T-helper 2 cell treated with Interferon-gamma antibody and Interleukin-4, amounts not matched to agents 100 ng/mL and 5 ng/mL, for 36 hours (primary cell): ENCODE measurements around the gene MTO1. TPM values are rescaled to one million over a fixed set of nuclear protein-coding genes. Genes with fewer than 3 reads are reported as not detected.
"Not testable (repeated sequence)": the region's sequence is repeated elsewhere in the genome, so short reads cannot be mapped to it uniquely, and the experiment has no call there.

Source experiments
- intact Hi-C: fragments of 100-400 bp; cut with micrococcal nuclease; formaldehyde crosslinking; loops from one replicate; pipeline ENCODE4 v1.15.1; 2023
- total RNA-seq: library from RNA; stranded (reverse); gene quantifications from 2 replicates; pipeline ENCODE4 v1.2.3, GENCODE V29; 2022

The MTO1 gene
- total RNA-seq, 1 donor from 2014 or later = 48.0 TPM

DNA sequence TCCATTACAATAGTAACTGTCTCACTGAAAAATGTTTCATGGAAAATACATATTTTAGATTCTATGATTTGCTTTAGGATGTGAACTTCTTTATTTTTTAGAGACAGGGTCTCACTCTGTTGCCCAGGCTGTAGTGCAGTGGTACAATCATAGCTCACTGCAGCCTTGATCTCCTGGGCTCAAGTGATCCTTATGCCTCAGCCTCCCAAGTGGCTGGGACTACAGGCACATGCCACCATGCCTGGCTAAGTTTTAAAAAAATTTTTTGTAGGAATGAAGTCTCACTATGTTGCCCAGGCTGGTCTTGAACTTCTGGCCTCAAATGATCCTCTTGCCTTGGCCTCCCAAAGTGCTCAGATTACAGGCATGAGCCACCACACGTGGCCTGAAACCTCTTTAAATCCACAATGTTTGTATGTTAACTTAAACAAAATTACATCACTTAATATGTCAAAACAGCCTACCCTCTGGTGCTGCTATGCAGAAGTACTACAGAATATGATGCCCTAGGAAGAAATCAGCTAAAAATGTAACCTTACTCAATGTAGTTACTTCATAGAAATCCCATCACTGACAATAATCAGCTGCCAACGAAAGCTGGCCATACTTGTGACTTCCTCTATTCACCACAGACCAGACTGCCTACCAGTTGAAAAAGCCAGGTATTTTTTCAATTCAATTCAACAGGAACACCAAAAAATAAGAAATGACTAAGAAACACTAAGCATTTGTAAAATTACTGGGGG is 41.7 kb downstream of the MTO1 start:
- intact Hi-C loops = no loop called here

DNA sequence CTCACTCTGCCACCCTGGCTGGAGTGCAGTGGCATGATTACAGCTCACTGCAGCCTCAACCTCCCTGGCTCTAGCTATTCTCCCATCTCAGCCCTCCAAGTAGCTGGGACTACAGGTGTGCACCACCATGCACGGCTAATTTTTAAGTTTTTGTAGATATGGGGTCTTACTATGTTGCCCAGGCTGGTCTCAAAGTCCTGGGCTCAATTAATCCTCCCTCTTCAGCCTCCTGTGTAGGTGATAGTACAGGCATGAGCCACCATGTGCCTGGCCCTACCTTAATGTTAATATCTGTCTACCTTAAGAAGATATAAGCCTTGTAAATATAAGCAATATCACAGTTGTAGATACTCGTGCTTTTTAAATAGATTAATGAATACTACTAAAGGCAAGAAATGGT is 42.6 kb downstream of the MTO1 start:
- intact Hi-C loops = no loop called here

DNA sequence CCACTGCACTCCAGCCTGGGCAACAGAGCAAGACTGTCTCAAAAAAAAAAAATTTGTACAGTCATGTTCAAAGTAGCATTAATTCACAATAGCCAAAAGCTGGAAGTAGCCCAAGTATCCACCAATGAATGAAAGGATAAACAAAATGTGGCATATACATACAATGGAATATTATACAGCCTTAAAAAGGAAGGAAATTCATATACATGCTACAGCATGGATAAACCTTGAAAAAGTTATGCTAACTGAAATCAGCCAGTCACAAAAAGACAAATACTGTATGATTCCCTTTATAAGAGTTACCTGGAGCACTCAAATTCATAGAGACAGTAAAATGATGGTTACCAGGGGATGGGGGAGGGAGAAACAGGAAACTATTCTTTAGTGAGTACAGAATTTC is 43.6 kb downstream of the MTO1 start:
- intact Hi-C loops = no loop called here

DNA sequence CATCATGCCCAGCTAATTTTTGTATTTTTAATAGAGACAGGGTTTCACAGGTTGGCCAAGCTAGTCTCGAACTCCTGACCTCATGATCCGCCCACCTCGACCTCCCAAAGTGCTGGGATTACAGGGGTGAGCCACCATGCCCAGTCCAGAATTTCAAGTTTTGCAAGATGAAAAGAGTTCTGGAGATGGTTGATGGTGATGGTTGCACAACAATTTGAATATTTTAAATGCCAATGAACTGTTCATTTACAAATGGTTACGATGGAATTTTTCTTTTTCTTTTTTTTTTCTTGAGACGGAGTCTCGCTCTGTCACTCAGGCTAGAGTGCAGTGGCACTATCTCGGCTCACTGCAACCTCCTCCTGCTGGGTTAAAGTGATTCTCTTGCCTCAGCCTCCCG is 44.2 kb downstream of the MTO1 start:
- intact Hi-C loops = not testable (repeated sequence)

DNA sequence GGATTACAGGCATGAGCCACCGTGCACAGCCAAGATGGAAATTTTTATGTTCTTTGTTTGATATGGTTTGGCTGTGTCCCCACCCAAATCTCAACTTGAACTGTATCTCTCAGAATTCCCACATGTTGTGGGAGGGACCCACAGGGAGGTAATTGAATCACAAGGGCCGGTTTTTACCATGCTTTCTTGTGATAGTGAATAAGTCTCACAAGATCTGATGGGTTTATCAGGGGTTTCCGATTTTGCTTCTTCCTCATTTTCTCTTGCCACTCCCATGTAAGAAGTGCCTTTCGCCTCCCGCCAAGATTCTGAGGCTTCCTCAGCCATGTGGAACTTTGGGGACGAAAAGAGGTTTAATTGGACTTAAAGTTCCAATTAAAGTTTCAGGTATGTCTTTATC is 44.7 kb downstream of the MTO1 start:
- intact Hi-C loops = no loop called here

DNA sequence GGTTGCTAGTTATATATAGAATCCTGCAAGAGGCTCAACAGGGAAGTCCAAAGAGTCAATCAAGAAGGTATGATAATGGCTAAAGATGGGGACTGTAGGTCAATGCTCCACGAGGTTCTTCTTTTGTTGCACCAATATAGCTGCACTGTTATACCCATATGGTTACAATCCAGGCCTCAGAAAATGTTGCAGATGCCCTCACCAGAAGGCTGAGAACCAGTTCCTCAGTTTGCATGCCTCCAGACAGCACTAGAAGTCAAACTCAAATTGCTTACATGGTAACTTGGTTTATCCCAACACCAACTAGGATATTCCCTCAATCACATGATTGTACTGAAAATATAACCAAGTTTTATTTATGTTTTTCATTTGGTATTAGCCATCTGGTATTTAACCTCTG is 47.2 kb downstream of the MTO1 start:
- intact Hi-C loops = no loop called here

DNA sequence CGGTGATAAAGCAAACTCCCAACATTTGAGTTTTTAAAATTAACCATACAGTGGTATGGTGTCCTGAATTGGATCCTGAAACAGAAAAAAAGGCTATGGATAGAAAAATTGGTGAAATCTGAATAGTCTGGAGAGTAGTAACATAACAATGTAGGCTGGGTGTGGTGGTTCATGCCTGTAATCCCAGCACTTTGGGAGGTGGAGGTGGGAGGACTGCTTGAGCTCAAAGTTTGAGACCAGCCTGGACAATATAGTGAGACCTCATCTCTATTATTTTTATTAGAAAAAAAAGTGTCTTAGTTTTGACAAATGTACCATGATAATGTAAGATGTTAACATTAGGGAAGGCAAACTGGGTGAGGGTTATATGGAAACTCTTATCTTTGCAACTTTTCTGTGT is 48.3 kb downstream of the MTO1 start:
- intact Hi-C loops = no loop called here

DNA sequence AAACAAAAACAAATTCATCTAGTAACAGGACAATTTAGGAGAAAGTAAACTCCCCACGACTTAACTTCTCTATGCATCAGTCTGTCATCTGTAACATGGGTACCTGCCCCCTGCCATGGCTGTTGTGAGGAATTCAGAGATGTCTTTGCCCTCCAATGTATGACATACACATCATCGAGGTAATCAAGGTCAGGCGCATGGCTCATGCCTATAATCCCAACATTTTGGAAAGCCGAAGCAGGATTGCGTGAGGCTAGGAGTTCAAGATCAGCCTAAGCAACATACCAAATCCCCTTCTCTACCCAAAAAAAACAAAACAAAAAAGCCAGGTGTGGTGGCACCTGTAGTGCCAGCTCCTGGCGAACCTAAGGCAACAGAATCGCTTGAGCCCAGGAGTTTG is 50.3 kb downstream of the MTO1 start:
- intact Hi-C loops = no loop called here

DNA sequence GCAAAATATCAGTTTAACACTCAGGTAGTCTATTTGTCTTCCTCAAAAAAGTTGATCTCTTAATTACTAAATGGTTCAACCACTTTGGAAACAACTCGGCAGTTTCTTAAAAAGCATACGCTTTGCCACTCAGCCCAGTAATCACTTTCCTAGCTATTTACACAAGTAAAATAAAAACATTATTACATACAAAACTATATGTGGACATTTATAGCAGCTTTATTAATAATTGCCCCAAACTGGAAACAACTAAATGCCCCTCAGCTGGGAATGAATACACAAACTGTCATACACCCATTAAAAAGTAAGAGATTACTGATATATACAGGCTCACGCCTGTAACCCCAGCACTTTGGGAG is 51.9 kb downstream of the MTO1 start:
- intact Hi-C loops = no loop called here

DNA sequence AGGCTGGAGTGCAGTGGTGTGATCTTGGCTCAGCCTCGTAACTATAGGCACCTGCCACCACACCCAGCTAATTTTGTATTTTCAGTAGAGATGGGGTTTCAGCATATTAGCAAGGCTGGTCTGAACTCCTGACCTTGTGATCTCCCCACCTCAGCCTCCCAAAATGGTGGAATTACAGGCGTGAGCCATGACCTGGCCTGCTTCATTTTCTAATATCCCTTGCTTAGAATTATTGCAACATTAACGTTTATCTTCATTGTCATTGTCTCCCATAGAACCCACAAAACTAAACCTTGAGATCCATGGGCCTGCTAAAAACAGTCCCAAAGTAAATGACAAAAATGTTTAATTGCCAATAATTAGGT is 53.2 kb downstream of the MTO1 start:
- intact Hi-C loops = loop anchor here (1.0 kb wide), 2 partner anchors 96 to 139 kb away; partner anchors contain the start of gene SLC17A5

DNA sequence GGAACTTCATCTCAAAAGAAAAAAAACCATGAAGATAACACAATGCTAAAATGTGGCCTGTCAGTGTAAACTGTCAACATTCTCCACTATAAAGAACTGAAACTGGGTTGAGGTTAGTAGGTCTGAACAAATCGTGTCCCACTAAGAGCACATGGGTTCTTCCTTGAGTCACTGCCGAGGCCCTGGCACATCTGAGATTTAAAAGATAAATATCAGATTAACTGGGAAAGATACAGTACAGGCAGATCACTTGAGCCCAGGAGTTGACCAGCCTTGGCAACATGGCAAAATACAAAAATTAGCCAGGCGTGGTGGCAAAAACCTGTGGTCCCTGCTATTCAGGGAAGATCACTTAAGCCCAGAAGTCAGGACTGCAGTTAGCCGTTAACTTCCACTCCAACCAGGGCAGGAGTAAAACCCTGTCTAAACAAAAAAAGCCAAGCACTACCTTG is 53.7 kb downstream of the MTO1 start:
- intact Hi-C loops = loop anchor here (1.0 kb wide), 2 partner anchors 95 to 138 kb away; partner anchors contain the start of gene SLC17A5

DNA sequence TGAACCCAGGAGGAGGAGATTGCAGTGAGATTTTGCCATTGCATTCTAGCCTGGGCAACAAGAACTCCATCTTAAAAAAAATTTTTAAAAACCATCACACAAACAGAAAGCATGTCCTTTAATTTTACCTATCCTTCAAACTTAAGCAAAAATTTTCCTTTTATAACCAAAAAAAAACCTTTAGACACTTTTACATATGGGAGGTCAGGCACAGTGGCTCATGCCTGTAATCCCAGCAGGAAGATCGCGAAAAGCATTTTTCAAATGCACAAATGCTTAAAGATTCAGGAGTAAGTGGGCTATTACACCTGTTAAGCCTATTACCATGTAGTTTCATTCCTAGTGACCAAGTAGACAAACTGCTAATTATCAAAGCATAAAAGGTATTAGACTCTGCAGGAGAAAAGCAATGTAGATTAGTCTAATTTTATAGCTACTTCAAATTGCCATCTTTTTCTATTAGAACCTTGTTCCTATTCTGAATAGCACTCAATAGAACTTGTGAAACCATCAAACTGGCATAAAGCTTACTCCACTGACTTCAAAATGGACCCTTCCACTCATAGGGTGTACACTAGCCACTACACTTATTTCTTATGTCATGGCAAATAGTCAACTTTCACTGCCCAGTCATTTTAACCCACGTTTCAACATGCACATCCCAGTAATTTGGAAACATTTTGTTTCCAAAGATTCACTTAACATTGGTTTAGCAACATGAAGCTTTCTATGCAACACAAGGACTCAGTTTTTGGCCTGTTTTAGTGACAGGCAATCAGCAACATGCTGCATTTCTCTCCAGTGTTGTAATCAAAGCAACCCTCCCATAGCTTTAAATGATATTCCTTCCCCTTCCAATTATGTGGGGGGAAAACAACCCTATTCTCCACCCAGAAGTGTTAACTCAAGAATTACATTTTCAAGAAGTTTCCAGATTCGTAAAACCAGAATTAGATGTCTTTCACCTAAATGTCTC is 55.3 kb downstream of the MTO1 start:
- intact Hi-C loops = no loop called here

DNA sequence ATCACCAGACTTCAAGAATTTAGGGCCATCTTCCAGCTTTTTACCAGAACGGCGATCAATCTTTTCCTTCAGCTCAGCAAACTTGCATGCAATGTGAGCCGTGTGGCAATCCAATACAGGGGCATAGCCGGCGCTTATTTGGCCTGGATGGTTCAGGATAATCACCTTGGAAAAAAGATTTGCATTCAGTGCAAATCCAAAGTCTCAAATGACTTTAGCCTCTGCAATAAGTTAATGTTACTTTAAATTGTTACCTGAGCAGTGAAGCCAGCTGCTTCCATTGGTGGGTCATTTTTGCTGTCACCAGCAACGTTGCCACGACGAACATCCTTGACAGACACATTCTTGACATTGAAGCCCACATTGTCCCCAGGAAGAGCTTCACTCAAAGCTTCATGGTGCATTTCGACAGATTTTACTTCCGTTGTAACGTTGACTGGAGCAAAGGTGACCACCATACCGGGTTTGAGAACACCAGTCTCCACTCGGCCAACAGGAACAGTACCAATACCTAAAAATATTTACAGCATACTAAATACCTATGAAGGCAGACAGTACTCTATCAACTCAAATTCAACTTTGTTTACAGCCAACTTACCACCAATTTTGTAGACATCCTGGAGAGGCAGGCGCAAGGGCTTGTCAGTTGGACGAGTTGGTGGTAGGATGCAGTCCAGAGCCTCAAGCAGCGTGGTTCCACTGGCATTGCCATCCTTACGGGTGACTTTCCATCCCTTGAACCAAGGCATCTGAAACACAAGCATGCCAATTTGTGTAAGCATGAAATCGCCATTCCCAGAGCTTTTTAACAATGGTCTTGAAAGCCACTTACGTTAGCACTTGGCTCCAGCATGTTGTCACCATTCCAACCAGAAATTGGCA is 56.8 kb downstream of the MTO1 start:
- intact Hi-C loops = not testable (repeated sequence)

DNA sequence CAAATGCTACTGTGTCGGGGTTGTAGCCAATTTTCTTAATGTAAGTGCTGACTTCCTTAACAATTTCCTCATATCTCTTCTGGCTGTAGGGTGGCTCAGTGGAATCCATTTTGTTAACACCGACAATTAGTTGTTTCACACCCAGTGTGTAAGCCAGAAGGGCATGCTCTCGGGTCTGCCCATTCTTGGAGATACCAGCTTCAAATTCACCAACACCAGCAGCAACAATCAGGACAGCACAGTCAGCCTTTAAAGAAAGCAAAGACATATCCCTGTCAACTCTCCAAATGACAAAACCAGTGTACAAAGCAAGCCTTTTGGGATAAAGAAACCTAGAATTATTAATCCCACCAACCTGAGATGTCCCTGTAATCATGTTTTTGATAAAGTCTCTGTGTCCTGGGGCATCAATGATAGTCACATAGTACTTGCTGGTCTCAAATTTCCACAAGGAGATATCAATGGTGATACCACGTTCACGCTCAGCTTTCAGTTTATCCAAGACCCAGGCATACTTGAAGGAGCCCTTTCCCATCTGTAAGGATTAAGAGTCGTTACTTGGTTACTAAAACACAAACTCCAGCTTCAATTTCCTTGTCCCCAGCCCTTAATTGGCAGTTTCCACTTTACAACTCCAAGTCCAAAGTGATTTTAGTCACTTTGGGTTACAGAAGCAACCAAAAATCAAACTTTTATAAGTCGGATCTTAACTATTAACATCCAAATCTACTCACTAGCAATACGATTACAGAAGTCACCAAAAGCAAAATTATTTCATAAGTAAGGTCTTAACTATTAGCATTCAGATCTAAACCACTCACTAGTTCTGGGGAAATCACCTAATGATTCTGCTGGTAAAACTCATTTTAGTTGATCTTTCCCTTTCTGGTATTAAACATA is 57.7 kb downstream of the MTO1 start:
- intact Hi-C loops = not testable (repeated sequence)

DNA sequence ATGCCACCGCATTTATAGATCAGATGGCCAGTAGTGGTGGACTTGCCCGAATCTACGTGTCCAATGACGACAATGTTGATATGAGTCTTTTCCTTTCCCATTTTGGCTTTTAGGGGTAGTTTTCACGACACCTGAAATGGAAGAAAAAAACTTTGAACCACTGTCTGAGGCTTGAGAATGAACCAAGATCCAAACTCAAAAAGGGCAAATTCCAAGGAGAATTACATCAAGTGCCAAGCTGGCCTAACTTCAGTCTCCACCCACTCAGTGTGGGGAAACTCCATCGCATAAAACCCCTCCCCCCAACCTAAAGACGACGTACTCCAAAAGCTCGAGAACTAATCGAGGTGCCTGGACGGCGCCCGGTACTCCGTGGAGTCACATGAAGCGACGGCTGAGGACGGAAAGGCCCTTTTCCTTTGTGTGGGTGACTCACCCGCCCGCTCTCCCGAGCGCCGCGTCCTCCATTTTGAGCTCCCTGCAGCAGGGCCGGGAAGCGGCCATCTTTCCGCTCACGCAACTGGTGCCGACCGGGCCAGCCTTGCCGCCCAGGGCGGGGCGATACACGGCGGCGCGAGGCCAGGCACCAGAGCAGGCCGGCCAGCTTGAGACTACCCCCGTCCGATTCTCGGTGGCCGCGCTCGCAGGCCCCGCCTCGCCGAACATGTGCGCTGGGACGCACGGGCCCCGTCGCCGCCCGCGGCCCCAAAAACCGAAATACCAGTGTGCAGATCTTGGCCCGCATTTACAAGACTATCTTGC is 58.6 kb downstream of the MTO1 start:
- intact Hi-C loops = loop anchor here (2.0 to 5.0 kb wide), 4 partner anchors 59 to 1722 kb away; partner anchors contain the start of genes COX7A2, KCNQ5 and MTO1

DNA sequence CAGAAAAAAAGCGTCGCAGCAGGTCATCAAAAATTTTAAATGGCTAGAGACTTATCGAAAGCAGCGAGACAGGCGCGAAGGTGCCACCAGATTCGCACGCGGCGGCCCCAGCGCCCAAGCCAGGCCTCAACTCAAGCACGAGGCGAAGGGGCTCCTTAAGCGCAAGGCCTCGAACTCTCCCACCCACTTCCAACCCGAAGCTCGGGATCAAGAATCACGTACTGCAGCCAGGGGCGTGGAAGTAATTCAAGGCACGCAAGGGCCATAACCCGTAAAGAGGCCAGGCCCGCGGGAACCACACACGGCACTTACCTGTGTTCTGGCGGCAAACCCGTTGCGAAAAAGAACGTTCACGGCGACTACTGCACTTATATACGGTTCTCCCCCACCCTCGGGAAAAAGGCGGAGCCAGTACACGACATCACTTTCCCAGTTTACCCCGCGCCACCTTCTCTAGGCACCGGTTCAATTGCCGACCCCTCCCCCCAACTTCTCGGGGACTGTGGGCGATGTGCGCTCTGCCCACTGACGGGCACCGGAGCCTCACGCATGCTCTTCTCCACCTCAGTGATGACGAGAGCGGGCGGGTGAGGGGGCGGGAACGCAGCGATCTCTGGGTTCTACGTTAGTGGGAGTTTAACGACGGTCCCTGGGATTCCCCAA is 59.3 kb downstream of the MTO1 start, which contains the start of gene EEF1A1:
Gene EEF1A1, minus strand, starts transcription at position 345 of the 663 bp plus-strand sequence. CDS start 1,006 bp downstream, outside the sequence.
- intact Hi-C loops = loop anchor here (1.0 to 5.0 kb wide), 9 partner anchors 60 to 1763 kb away; partner anchors contain the start of genes CD109, CGAS, COX7A2 and KCNQ5

DNA sequence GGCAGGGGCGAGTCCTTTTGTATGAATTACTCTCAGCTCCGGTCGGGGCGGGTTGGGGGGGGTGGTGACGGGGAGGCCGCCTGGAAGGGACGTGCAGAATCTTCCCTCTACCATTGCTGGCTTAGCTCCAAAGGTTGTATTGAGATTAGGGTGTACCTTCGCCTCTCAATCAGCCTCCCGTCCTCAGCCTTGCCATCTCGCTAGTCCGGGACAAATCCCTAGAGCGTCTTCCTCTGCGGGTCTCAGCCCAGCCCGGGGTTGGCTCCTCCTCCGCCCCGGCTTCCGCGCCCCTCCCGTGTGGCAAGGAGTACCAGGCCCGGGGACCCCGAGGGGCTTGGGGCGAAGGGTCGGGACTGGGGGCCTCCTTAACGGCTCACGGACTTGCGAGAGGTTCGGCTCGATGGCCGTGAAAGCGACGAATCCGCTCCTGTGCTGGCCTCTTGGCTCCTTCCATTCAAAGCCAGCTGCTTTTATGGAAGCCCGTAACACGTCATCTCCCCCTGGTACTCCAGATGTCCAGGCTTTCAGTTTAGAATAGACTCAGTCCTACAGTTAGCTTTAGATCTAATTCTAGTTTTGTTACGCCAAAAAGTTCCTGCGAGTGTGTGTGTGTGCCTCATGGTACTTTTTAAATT is 59.9 kb downstream of the MTO1 start:
- intact Hi-C loops = loop anchor here (1.0 to 5.0 kb wide), 9 partner anchors 61 to 1763 kb away; partner anchors contain the start of genes CD109, CGAS, COX7A2 and KCNQ5
